Measurements from ENCODE around the gene RNF115.

Gene RNF115

DNA sequence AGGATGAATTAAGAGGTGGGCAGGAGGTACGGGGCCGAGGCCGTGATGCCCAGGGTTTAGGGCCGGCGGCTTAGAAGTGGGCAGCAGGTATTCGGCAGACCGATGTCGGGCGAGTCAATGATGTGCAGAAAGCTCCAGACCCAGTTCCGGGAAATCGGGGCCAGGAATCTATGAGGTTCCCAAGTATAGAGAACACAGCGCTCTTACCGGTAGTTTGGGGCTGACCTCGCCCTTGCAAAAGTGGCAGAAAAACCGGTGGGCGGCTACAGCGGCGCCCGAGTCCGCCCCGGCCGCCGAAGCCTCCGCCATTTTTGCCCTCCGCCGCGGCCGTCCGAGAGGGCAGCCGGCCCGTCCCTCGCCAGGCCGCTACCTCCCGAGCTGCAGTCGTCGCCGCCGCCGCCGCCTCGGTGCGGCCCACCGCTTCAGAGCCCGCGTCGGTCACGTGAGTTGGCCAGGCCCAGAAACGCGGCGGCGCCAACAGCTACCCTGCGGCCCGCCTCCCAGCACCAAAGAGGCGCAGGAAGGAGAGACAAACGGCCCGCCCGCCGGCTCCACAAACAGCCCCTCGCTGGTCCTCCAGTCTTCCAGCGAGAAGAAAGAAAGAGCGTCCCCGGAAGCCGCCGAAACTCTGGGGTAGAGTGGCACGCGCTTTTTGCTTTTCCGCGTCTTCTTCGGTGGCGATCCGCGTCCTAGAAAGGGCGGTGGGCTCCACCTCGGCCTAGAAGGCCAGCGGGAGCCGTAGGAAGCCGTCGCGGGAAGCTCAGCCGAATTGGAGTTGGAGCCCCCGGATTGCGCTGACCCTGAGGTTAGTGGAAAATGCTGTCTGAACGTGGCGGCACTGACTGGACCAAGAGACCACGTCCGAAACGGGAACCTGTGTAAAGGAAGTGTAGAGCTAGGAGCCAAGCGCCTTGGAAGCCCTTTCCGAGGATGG, at the start of gene RNF115, which contains the start of gene POLR3C:
Gene RNF115, minus strand, starts transcription at position 531 of the 934 bp plus-strand sequence. Its CDS starts 222 bp downstream, at position 309.
Gene POLR3C, plus strand, starts transcription at position 636 of the 934 bp plus-strand sequence. CDS start 1,577 bp downstream, outside the sequence.
- TF ChIP-seq EZH2phosphoT487 (IDR thresholded peaks at IDR 0.05; ENCODE audit: borderline replicate concordance, low read length): no peak
- TF ChIP-seq, protein P1, sequence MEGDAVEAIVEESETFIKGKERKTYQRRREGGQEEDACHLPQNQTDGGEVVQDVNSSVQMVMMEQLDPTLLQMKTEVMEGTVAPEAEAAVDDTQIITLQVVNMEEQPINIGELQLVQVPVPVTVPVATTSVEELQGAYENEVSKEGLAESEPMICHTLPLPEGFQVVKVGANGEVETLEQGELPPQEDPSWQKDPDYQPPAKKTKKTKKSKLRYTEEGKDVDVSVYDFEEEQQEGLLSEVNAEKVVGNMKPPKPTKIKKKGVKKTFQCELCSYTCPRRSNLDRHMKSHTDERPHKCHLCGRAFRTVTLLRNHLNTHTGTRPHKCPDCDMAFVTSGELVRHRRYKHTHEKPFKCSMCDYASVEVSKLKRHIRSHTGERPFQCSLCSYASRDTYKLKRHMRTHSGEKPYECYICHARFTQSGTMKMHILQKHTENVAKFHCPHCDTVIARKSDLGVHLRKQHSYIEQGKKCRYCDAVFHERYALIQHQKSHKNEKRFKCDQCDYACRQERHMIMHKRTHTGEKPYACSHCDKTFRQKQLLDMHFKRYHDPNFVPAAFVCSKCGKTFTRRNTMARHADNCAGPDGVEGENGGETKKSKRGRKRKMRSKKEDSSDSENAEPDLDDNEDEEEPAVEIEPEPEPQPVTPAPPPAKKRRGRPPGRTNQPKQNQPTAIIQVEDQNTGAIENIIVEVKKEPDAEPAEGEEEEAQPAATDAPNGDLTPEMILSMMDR (IDR thresholded peaks at IDR 0.05; ENCODE audit: low read depth, low read length, poor library complexity, severe bottlenecking): no peak
- H3K9me2 ChIP-seq (replicated peaks; ENCODE audit: control insufficient read depth, low read length): no peaks in the 10 kb centered on the region
- peaks cover 7% of the 10 kb centered on the region; the same call in 1 of the 2 replicates for H4K20me1 ChIP-seq (ENCODE audit: control insufficient read depth, insufficient read depth, low read depth, low read length)
- peaks cover 35% of the 10 kb centered on the region for H3K36me3 ChIP-seq (ENCODE audit: control insufficient read depth, low read length)
- H3K4me3 ChIP-seq (ENCODE audit: low read length): peak within 1 kb of the TSS; percentile 77
- H3K79me2 ChIP-seq (ENCODE audit: control insufficient read depth, low read length): peaks cover 50% of the 10 kb centered on the region
- H3K27ac ChIP-seq (ENCODE audit: low read depth, low read length): peak within 1 kb of the TSS; percentile 62
- no peaks in the 10 kb centered on the region for H3F3A ChIP-seq (ENCODE audit: control insufficient read depth, insufficient read depth)
- H3K4me1 ChIP-seq (ENCODE audit: control insufficient read depth, low read length): peaks cover 31% of the 10 kb centered on the region
- H3K4me2 ChIP-seq (ENCODE audit: low read length): peak within 1 kb of the TSS; percentile 80
- H3K9me3 ChIP-seq (ENCODE audit: control insufficient read depth, insufficient read depth, low read length): no peaks in the 10 kb centered on the region
- H3K27me3 ChIP-seq (ENCODE audit: control insufficient read depth, low read length): no peaks in the 10 kb centered on the region

DNA sequence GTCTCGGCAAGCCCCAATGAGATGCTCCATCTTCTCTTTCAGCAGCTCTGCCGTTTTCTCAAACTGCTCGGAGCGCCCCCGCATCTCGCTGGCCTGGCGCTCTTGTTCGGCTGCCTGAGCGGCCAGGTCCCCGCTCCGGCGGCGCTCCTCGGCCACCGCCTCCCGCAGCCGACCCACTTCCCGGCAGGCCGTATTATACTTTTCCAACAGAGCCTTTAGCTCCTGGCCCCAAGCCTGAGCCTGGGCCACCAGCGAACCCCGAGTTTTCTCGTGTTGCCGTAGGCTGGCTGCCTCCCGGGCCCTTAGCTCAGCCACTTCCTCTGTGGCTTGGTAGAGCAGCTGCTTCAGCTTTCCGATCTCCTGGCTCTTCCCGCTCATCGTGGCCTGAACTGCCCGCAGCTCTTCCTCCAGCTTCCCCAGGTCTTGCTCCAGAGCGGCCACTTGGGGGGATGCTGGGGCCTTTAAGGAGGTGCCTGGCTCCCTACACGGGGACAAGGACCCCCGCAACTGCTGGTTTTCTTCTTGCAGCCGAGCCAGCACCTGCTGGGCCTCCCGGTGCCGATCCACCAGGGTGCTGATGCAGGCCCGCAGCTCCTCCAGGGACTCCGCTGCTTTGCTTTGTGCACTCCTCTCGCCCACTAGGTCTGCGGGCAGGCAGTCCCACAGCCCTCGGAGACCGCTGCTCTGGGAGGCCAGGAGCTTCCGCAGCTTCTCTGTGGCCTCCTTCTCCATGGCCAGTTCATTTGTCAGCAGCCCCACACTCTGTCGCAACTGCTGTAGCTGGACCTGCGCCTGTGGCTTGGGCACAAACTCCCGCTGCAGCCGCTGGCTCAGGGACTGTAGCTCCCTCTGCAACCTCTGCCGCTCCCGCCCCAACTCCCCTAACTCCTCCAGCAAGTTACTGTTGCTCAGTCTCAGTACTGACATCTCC, 48.4 kb upstream of the RNF115 start:
- no peak for TF ChIP-seq EZH2phosphoT487 (IDR thresholded peaks at IDR 0.05; ENCODE audit: borderline replicate concordance, low read length)
- no peak overlapping the region for H3K4me2 ChIP-seq (ENCODE audit: low read length)

DNA sequence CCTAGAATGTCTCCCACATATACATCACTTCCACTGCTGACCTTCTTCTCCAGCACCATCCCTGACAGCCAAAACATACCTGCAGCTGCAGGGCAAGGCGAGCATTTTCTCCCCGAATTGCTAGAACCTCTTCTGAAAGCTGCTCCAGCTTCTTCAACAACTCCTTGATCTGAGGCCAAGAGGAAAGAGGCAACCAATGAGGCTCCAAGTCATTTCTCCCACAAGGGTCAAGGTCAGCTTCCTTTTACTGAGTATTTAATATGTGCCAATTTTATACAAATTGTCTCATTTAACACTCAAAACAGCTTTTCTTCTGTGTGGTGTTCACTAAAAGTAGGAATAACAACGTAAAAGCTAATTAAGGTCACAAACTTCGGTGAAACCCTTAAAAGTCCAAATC, 44.3 kb upstream of the RNF115 start:
- Histone ChIP-seq H3K27ac (ENCODE audit: low read depth, low read length) (no peak overlapping the region), H3K36me3 (ENCODE audit: control insufficient read depth, low read length) (no peaks in the 10 kb centered on the region), H3K9me2 (replicated peaks; ENCODE audit: control insufficient read depth, low read length) (no peaks in the 10 kb centered on the region), H4K20me1 (ENCODE audit: control insufficient read depth, insufficient read depth, low read depth, low read length) (no peaks in the 10 kb centered on the region), H3F3A (ENCODE audit: control insufficient read depth, insufficient read depth) (no peaks in the 10 kb centered on the region), H3K9me3 (ENCODE audit: control insufficient read depth, insufficient read depth, low read length) (no peaks in the 10 kb centered on the region), H3K27me3 (ENCODE audit: control insufficient read depth, low read length) (peaks cover 68% of the 10 kb centered on the region), H3K4me3 (ENCODE audit: low read length) (no peak overlapping the region), H3K79me2 (ENCODE audit: control insufficient read depth, low read length) (no peaks in the 10 kb centered on the region), H3K4me2 (ENCODE audit: low read length) (no peak overlapping the region), H3K4me1 (ENCODE audit: control insufficient read depth, low read length) (no peaks in the 10 kb centered on the region)
- TF ChIP-seq, protein P1 (IDR thresholded peaks at IDR 0.05; ENCODE audit: low read depth, low read length, poor library complexity, severe bottlenecking): no peak
- no peak for TF ChIP-seq EZH2phosphoT487 (IDR thresholded peaks at IDR 0.05; ENCODE audit: borderline replicate concordance, low read length)

More for the DNA sequence above, 48.4 kb upstream of the RNF115 start:
- H4K20me1 ChIP-seq (ENCODE audit: control insufficient read depth, insufficient read depth, low read depth, low read length): no peaks in the 10 kb centered on the region
- H3K36me3 ChIP-seq (ENCODE audit: control insufficient read depth, low read length): no peaks in the 10 kb centered on the region
- H3K4me3 ChIP-seq (ENCODE audit: low read length): no peak overlapping the region; the same call in 1 of the 2 replicates
- H3K27ac ChIP-seq (ENCODE audit: low read depth, low read length): no peak overlapping the region
- H3F3A ChIP-seq (ENCODE audit: control insufficient read depth, insufficient read depth): no peaks in the 10 kb centered on the region
- H3K9me3 ChIP-seq (ENCODE audit: control insufficient read depth, insufficient read depth, low read length): no peaks in the 10 kb centered on the region
- H3K27me3 ChIP-seq (ENCODE audit: control insufficient read depth, low read length): peaks cover 59% of the 10 kb centered on the region
- H3K9me2 ChIP-seq (replicated peaks; ENCODE audit: control insufficient read depth, low read length): no peaks in the 10 kb centered on the region
- H3K4me1 ChIP-seq (ENCODE audit: control insufficient read depth, low read length): no peaks in the 10 kb centered on the region
- H3K79me2 ChIP-seq (ENCODE audit: control insufficient read depth, low read length): no peaks in the 10 kb centered on the region

Measured in DOHH2 (cell line).